ENCODE measurements around the gene GAREM1.
A peak's percentile ranks its signal among the peaks of the same experiment; 100 is the strongest.

GAREM1 gene

DNA sequence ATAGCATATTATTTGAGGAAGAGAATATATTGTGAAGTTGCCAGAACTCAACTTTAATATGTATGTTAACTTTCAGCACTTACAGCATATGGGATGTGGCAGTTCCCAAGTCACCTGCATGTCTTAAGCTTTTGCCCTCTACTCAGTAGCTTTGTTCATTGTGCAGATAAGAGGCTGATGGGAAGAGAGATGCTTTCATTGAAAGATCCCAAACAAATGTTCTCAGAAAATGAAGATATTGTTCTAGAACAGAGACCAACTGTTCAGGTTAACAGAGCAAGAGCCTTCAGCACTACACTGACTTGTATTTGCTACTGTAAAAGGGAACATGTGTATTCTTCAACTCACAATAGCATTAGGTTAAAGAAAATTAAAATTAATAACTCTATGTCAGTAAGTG, 28.1 kb downstream of the GAREM1 start:
- H3K4me1 ChIP-seq (ENCODE audit: low read length): peaks cover 5% of the 10 kb centered on the region
- TF ChIP-seq EZH2phosphoT487 (IDR thresholded peaks at IDR 0.05; ENCODE audit: low read depth): no peak
- TF ChIP-seq, protein P1, sequence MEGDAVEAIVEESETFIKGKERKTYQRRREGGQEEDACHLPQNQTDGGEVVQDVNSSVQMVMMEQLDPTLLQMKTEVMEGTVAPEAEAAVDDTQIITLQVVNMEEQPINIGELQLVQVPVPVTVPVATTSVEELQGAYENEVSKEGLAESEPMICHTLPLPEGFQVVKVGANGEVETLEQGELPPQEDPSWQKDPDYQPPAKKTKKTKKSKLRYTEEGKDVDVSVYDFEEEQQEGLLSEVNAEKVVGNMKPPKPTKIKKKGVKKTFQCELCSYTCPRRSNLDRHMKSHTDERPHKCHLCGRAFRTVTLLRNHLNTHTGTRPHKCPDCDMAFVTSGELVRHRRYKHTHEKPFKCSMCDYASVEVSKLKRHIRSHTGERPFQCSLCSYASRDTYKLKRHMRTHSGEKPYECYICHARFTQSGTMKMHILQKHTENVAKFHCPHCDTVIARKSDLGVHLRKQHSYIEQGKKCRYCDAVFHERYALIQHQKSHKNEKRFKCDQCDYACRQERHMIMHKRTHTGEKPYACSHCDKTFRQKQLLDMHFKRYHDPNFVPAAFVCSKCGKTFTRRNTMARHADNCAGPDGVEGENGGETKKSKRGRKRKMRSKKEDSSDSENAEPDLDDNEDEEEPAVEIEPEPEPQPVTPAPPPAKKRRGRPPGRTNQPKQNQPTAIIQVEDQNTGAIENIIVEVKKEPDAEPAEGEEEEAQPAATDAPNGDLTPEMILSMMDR (IDR thresholded peaks at IDR 0.05; ENCODE audit: low read depth, low read length): no peak
- no peak overlapping the region for H3K9ac ChIP-seq (ENCODE audit: low read length)
- no peak overlapping the region for H3K4me3 ChIP-seq (ENCODE audit: low read length)
- no peak overlapping the region for H2AFZ ChIP-seq (ENCODE audit: low read depth, low read length)
- H4K20me1 ChIP-seq (ENCODE audit: insufficient read depth, low read length): no peaks in the 10 kb centered on the region
- no peak overlapping the region for H3K4me2 ChIP-seq (ENCODE audit: low read length)
- no peaks in the 10 kb centered on the region for H3K9me3 ChIP-seq (ENCODE audit: insufficient read depth, low read length)
- H3K27ac ChIP-seq (ENCODE audit: low read length): no peak overlapping the region
- H3K79me2 ChIP-seq (ENCODE audit: low read length): no peaks in the 10 kb centered on the region
- H3K36me3 ChIP-seq (replicated peaks; ENCODE audit: low read depth, low read length): no peaks in the 10 kb centered on the region
- no peaks in the 10 kb centered on the region for H3K27me3 ChIP-seq (ENCODE audit: low read depth, low read length)

DNA sequence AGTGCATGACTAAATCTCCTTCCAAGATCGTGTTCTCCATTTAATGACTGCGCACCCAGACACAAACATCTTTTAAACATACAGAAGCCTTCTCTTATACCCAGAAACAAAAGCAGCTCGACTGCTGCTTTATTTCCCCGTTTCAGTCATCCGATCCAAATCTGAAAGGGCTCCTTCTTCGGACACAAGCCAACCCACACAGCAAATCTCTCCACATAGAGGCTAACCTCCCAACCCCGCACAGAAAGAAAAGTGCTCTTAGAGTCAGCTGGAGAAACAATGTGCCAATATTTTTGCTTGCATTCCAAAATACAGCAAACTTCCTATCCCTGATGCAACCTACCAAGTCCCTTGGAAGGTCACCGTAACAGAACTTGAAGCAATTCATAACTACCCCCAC, 29.1 kb downstream of the GAREM1 start:
- Histone ChIP-seq H3K9ac (ENCODE audit: low read length) (no peak overlapping the region), H3K79me2 (ENCODE audit: low read length) (no peaks in the 10 kb centered on the region), H3K4me3 (ENCODE audit: low read length) (no peak overlapping the region), H4K20me1 (ENCODE audit: insufficient read depth, low read length) (no peaks in the 10 kb centered on the region), H3K36me3 (replicated peaks; ENCODE audit: low read depth, low read length) (no peaks in the 10 kb centered on the region), H3K27me3 (ENCODE audit: low read depth, low read length) (no peaks in the 10 kb centered on the region), H3K27ac (ENCODE audit: low read length) (no peak overlapping the region), H3K4me1 (ENCODE audit: low read length) (peaks cover 5% of the 10 kb centered on the region), H3K9me3 (ENCODE audit: insufficient read depth, low read length) (no peaks in the 10 kb centered on the region), H3K4me2 (ENCODE audit: low read length) (no peak overlapping the region), H2AFZ (ENCODE audit: low read depth, low read length) (no peak overlapping the region)
- TF ChIP-seq, protein P1 (IDR thresholded peaks at IDR 0.05; ENCODE audit: low read depth, low read length): no peak
- no peak for TF ChIP-seq EZH2phosphoT487 (IDR thresholded peaks at IDR 0.05; ENCODE audit: low read depth)

DNA sequence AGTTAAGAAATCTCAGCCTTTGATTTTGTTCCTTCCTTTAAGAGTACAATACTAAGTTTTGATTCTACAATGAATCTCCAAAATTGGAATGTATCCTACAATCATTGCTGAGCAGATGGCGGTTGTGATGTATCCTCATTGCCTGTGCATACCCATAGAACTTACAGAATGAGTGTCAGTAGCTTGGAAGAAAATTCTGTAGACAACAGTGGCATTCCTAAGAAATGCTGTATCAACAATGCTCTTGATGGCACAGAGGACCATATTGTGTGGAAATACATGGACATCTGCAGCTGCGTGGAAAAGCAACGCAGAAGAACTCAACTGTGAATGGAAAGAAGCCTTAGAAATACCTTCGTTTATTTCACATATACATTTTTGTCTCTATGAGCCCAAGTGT, 30.2 kb downstream of the GAREM1 start:
- TF ChIP-seq EZH2phosphoT487 (IDR thresholded peaks at IDR 0.05; ENCODE audit: low read depth): no peak
- TF ChIP-seq, protein P1 (IDR thresholded peaks at IDR 0.05; ENCODE audit: low read depth, low read length): no peak

DNA sequence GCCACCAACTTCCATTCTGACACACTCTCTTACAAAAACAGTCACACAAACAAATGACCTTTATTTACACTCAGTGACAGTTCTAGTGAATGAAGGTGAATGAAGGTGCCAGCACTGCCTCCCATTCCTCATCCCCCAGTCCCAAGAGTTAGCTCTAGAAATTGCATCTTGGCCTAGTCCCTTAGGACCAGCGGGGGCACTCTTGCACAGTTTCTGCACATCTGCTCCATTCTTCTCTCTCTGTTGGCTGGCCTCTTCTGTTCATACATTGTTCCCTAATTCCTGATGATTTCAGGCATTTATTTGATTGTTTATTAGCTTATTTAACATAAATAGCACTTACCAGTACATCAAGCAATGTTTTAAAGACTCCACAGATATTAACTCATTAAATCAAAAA, 30.9 kb downstream of the GAREM1 start:
- Histone ChIP-seq H3K4me1 (ENCODE audit: low read length) (peaks cover 5% of the 10 kb centered on the region), H3K79me2 (ENCODE audit: low read length) (no peaks in the 10 kb centered on the region), H3K9me3 (ENCODE audit: insufficient read depth, low read length) (no peaks in the 10 kb centered on the region), H3K4me2 (ENCODE audit: low read length) (no peak overlapping the region), H4K20me1 (ENCODE audit: insufficient read depth, low read length) (no peaks in the 10 kb centered on the region), H3K4me3 (ENCODE audit: low read length) (no peak overlapping the region), H3K36me3 (replicated peaks; ENCODE audit: low read depth, low read length) (no peaks in the 10 kb centered on the region), H2AFZ (ENCODE audit: low read depth, low read length) (no peak overlapping the region), H3K27me3 (ENCODE audit: low read depth, low read length) (no peaks in the 10 kb centered on the region), H3K27ac (ENCODE audit: low read length) (no peak overlapping the region), H3K9ac (ENCODE audit: low read length) (no peak overlapping the region)
- TF ChIP-seq EZH2phosphoT487 (IDR thresholded peaks at IDR 0.05; ENCODE audit: low read depth): no peak
- TF ChIP-seq, protein P1 (IDR thresholded peaks at IDR 0.05; ENCODE audit: low read depth, low read length): peak; percentile 24; the same call in 1 of the 2 replicates

More for the DNA sequence above, 30.2 kb downstream of the GAREM1 start:
- H3K36me3 ChIP-seq (replicated peaks; ENCODE audit: low read depth, low read length): no peaks in the 10 kb centered on the region
- no peak overlapping the region for H3K4me3 ChIP-seq (ENCODE audit: low read length)
- H2AFZ ChIP-seq (ENCODE audit: low read depth, low read length): no peak overlapping the region
- no peak overlapping the region for H3K27ac ChIP-seq (ENCODE audit: low read length)
- no peaks in the 10 kb centered on the region for H3K79me2 ChIP-seq (ENCODE audit: low read length)
- H3K27me3 ChIP-seq (ENCODE audit: low read depth, low read length): no peaks in the 10 kb centered on the region
- no peaks in the 10 kb centered on the region for H3K9me3 ChIP-seq (ENCODE audit: insufficient read depth, low read length)
- H3K4me1 ChIP-seq (ENCODE audit: low read length): peaks cover 5% of the 10 kb centered on the region
- H4K20me1 ChIP-seq (ENCODE audit: insufficient read depth, low read length): no peaks in the 10 kb centered on the region
- no peak overlapping the region for H3K9ac ChIP-seq (ENCODE audit: low read length)
- no peak overlapping the region for H3K4me2 ChIP-seq (ENCODE audit: low read length)
